NCI-H1417 treated with DMSO at 0.1 percent for 48 hours (cell line): Measurements from ENCODE around the gene SPINT2.

Experiments
- DNase-seq: peaks from one replicate; lab custom pipeline; 2025; lab: John Stamatoyannopoulos, UW

Gene SPINT2

DNA sequence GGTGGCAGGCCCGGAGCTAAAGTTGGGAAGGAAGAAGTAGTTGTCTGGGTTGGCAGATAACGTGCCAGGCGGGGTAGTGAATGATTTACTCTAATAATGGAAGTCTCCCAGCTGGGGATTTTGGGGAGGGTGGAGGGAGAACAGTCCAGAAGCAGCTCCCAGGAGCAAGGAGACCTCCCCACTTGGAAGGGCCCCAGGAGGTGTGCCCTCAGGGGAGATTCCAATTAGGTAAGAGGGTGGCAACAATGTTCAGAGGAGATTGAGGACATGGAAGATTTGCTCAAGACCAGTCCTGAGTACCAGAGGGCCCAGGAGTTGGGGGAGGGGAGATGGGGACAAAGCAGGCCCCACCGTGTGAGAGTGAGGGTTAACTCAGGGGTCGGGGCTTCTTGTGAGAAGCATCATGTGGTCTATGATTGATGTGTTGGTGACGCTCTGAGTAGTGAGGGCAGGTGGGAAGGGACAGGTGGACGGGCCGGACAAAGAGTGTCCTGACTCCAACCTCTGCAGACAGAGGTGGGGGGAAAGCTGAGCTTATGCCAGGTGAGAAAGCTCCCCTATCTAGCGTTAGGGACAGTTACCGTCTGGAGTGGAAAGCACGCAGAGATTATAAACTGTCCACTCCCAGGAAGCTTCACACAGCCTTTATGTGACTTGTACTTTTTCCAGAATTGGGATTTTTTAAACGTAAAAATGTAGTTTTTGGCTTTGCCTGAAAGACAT lies 3.5 kb downstream of the SPINT2 start:
- no peak for DNase-seq

DNA sequence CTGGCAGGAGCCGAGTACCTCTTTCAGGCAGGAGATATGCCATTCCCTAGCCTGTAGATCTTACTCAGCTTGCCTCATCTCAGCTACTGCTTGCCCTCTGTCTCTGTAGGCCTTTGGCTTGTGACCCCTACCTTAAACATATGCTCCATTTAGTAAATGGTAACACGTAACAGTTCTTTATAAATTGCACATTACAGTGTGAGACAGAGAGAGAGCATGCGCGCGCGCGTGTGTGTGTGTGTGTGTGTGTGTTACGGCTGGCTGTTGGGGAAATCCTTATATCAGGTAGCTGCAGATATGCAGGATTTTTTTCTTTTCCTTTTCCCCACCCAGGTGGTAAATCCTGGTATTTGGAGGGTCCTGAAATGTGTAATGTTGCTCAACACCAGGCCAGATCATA lies 4.2 kb downstream of the SPINT2 start:
- no peak for DNase-seq

DNA sequence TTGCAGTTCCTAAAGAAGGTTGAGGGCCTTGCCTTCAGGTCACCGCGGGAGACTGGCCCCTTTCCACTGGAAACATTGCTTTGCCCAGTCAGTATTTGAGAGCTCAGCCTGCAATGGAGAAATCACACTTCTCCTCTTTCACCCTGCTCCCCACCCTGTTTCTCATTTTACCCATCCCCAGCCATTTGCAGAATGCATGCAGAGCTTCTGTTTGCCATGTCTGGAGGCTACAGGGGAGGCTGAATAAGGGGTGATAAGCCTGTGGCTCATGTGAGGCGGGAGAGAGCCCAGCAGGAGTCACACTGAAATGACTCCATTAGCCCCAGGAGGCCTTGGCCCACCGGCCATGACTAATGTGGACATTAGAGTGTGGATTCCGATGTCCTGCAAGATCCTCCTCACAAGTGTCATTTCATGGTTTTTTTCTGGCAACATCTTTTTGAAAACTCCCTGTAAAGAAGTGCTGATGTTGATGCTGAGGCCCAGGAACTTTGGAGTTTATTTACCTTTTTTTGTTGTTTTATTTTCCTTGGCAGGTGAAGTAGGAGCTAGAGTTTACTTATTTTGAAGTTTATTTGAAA lies 6.3 kb downstream of the SPINT2 start:
- no peak for DNase-seq

DNA sequence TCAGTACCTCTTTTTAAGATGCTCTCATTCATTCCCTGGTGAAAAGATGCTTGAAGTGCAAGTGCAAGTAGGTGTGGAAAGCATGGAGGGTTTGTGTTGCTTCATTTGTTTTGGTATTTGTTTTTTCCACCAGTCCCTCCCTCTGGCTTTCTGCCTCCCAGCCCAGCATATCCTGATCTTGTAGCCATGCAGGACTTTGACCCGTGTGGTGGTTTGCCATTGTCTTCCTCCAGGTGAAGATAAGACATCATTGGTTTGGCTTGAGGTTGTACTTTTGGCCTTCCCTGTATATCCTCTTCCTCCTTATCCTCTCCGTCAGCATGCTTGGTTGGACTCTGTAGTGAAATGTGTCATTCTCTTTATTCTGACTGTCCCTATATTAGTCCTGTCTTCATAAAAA lies 9.1 kb downstream of the SPINT2 start:
- DNase-seq = no peak

DNA sequence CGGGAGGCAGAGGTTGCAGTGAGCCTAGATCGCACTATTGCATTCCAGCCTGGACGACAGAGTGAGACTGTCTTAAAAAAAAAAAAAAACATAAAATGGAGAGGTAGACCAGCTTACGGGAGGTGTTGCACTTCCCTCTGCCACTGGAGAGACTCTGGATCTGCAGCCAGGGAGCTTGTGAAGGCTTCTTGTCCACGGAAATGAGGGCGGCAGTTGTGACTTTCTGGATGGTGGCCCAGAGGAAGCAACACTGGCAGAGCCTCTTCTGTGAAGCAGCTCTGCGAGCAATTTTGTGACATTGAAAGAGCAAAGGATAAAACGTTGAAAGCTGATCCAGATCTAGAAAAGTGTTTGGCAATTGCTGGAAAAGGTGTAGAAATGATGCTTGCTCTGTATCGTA lies 10.4 kb downstream of the SPINT2 start:
- no peak for DNase-seq

DNA sequence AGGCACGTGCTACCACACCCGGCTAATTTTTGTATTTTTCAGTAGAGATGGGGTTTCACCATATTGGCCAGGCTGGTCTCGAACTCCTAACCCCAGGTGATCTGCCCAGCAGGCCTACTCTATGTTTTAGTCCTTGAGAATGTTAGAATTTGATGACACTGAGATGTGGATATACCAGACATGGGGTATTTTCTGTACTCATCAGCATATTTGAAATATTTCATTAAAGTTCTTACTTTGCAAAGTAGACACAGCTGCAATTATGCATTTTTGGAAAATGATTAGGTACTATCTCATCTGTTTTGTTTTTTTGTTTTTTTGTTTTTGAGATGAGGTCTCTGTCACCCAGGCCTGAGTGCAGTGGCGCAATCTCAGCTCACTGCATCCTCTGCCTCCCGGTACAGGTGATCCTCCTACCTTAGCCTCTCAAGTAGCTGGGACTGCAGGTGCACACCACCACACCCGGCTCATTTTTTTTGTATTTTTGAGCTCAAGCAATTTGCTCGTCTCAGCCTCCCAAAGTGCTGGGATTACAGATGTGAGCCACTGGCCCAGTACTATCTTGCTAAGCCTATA lies 12.7 kb downstream of the SPINT2 start:
- no peak for DNase-seq

DNA sequence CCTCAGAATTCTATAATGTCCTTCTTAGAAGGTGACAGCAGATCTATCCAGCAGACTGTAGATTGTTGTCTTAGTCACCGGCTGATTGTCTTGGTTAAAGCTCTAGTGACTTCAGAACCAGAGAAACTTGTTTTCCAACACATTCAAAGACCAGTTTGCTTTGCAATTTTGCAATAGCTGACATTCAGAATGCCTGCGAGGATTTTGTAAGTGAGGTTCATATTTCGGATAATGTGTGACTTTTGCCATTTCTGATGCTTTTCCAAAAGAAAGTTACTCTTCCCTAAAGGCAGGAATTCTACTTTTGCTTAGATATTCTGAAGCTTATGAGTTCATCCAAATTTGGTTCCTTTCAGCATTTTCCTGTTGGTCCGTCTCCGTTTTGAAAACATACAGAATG lies 13.2 kb downstream of the SPINT2 start:
- DNase-seq = no peak

DNA sequence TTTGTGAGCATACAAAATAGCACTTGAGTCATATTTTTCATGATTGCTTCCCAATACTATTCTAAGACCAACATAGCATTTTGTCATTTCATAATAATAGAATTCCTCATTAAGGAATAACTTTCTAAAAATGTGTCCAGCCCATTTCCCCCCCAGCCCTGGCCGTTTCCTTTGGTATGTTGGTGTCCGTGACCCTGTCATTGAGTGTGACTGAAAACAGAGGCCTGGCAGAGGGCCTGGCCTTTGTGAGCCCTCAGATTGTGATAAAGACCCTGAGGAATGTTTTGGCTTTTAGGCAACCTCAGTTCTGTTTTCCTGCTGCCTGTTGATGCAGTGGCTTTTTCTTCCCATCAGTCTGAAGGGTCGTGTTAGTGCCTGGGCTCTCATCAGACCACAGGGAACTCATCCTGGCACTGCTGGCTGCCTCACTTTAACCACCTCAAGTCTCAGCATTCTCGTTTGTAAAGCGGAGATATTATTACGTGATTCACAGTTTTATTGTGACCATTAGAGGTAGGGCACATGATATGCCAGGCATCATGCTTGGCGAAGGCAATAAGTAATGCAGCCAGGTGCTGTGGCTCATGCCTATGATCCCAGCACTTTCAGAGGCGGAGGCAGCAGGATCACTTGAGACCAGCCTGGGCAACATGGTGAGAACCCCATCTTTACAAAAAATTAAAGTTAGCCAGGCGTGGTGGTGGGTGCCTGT lies 13.8 kb downstream of the SPINT2 start:
- DNase-seq = no peak

DNA sequence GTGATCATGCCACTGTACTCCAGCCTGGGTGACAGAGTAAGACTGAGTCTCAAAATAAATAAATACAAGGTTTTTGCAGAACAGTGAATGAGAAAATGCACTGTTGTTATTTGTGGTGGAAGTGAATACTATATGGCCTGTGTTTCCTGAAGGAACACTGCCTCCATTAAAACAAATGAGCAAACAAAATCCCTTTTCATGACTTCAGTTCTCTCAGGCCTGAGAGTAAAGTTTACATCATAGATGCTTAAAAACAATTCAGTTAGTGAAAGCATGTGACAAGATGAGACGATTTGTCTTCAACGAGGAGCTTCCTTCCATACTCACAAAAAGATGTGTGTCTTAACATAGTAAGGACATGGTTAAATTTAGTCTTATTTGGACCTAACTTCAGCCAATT lies 14.4 kb downstream of the SPINT2 start:
- no peak for DNase-seq

DNA sequence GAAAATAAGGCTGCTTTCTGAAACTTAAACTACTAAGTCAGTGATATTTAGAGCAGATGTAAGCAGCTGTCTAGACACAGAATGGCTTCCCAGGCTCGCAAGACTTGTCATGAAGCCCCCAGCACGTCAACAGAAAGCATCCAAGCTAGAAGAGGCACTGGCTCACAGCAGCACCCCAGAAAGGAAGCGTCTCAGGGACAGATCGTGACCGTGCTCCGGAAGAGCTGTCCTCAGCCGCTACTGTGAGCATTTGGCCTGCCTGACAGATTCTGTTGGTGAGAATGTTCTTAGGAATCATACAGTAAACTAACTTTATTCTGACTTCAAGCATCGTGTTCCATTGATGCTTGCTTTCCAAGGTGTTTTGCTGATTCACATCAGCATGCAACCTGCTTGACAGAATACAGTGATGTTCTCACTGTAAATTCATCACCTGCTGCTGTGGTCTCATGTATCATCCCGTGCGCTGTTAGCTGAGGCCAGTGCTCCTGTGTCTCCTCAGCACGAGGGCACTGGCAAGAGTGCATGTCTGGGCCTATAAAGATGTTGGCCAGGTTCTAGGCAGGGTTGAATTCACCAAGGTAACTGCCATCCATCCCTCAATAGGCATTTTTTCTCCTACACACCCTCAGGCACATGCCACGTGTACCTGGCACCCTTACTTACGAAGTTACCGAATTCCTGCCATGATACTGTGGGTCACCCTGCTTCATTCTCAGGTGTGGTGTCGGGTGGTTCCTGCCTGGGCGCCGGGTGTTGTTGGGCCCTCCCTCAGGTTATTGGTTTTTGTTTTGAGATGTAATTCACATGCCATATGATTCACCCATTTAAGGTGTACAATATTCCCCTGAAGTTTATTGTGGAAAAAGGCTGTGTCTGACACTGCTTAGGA lies 15.9 kb downstream of the SPINT2 start:
- DNase-seq = no peak

DNA sequence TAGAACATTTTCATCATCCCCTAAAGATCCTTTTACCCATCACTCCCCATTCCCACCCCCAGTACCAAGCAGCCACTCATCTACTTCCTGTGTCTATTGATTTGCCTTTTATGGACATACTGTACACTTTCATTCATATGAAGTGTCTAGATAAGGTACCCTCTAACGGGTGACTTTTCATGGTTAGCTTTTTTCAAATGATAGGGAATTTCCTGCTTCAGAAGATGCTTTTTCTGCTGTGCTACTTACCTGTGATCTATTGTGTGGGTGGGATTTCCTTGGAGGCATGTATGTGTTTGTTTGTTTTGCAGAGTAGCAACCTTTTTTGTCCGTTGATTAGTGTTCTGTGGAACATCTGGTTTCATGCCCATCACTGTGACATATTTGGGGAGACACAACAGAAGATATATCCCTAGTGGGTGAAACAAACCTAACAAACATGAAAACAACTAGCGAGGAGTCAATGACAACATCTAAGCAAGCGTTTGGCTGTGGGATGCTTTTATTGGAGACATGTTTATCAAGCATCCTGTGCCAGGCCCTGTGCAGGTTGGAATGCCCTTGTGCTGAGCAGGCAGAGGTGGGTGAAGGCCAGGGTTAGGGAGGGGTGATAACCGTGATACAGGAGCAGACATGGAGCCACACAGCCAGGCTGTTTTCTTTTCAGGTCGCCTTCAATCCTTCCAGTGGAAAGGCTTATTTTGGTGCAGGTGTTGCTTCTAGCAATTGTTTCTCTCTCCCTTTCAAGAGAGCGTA lies 17.6 kb downstream of the SPINT2 start:
- no peak for DNase-seq

DNA sequence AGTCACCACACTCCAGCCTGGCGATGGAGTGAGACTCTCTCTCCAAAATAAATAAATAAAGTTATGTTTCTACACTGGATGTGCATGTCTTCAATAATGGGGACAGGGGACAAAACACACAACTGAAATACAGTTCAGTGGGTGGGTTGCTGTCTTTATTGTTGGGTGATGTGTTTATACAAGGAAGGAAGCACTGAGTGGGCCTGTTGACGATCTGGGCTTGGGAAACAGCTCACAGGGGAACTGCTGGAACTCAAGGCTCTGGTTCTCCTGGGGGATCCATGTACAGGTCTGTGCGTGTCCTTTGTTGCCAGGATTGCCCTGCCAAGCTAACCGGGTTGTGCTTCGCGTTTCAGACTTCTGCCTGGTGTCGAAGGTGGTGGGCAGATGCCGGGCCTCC lies 18.9 kb downstream of the SPINT2 start:
- no peak for DNase-seq

DNA sequence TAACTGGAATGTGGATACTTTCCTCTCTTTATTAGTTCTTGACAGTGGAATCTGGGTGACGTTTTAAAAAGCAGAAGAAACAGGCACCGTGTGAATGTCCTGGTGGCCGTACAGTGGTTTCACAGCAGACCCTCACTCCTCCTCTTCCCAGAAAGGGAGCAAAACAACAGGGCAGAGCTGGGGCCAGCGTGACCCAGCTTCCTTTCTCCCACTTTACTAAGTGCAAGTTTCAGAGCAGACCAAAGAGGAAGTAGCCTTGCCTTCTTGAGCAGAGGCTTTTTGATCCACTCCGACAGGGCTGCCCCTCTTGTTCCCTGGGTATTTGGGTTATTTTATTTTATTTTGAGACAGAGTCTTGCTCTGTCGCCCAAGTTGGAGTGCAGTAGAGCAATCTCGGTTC lies 20.0 kb downstream of the SPINT2 start:
- no peak for DNase-seq

DNA sequence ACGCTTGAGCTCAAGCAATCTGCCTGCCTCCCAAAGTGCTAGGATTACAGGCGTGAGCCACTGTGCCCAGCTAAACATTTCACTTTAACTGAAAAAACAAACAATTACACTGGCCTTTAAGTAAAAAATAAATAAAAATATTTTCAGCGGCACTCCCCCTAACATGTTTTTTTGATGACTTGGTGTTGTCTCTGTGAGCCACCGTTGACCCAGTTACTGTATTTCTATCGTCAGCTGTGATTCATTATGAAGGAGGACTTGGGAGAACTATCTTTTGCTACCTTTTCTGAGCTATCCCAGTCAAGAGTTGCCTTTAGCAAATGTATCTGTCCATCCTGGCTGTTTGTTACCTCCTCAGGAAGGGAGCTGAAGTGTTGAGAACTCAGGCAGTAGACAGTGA lies 21.2 kb downstream of the SPINT2 start:
- no peak for DNase-seq

DNA sequence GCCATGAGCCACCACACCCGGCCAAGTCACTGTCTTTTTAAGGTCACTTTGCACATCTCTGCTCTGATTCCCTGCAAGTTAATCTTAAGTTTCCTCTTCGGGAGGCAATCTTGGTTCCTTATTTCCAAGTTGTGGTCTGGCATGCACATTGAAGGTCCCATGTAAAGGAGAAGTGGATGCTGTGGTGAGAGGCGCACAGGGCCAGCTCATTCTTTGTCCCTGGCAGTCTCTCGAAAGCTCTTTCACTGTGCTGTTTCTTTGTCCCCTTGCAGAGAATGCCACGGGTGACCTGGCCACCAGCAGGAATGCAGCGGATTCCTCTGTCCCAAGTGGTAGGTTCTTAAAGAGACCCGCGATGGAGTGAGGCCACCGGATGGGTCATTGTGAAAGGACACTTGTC lies 23.2 kb downstream of the SPINT2 start:
- DNase-seq = no peak

DNA sequence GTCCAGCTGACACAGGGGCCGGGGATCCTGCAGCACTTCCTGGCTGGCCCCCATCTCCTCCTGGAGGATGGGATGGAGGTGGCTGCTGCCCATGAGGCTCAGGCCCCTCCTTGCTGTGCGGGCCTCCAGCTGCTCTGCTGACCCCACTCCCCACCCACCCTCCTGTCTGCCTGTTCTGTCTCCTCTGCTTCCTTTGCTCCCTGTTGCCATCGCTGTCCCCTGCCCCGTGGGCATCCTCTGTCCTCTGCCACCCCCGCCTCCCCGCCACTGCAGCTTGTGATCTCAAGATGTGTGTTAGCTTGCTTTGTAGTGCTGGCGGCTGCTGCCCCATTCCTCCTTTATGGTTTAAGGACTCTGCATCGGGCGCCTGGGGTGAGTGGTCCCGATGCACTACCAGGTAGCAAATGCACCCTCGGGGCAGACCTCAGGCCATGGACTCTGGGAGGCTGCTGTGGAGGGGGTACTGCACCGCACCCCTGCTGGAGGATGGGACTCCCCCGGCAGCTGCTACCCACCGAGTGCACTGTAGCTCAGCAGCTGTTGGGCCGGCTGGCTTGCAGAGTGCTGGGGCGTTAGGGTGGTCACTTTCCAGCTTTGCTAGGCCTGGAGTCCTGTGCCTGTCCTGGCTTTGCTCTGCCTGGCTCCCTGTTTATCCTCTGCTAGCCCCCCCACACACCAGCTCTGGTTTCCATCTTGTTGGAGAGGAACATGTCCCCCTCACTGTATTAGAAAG lies 23.9 kb downstream of the SPINT2 start:
- no peak for DNase-seq

DNA sequence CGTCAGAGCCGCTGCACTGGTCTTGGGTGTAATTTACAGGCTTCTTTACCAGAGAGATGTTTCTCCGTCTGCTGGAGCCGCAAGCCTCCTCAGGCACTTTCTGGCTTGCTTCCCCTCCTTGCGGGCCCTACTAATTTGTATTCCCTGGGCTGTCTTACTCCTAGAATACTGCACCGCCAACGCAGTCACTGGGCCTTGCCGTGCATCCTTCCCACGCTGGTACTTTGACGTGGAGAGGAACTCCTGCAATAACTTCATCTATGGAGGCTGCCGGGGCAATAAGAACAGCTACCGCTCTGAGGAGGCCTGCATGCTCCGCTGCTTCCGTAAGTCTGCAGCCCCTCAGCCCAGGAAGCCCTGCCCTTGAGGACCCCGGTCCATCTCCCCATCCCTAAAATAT lies 25.6 kb downstream of the SPINT2 start:
- DNase-seq = no peak

DNA sequence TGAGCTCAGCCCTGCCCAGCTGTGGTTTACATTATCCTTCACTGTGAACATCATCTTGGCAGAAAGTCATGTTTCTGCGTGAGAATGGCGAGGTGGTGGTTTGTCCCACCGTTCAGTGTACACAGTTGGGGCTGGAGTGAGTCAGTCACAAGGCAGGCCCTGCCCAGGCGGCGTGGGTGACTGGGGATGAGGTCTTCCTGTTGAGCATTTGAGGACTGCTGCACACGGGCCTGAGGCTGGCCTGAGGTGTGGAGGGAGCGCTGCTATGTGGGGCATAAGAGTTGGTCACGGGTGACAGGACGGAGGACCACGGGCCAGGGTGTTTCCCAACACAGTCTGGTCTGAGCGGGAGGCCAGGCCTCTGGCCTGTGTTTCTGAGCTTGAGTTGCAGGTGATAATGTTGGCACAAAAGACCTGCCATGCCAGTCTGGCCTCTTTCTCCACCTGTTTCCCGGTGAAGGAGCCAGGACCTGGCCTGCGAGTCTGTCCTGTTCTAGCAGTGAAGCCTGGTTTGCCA lies 26.3 kb downstream of the SPINT2 start:
- DNase-seq = no peak

DNA sequence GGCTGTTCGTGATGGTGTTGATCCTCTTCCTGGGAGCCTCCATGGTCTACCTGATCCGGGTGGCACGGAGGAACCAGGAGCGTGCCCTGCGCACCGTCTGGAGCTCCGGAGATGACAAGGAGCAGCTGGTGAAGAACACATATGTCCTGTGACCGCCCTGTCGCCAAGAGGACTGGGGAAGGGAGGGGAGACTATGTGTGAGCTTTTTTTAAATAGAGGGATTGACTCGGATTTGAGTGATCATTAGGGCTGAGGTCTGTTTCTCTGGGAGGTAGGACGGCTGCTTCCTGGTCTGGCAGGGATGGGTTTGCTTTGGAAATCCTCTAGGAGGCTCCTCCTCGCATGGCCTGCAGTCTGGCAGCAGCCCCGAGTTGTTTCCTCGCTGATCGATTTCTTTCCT lies 27.5 kb downstream of the SPINT2 start:
- DNase-seq = no peak

DNA sequence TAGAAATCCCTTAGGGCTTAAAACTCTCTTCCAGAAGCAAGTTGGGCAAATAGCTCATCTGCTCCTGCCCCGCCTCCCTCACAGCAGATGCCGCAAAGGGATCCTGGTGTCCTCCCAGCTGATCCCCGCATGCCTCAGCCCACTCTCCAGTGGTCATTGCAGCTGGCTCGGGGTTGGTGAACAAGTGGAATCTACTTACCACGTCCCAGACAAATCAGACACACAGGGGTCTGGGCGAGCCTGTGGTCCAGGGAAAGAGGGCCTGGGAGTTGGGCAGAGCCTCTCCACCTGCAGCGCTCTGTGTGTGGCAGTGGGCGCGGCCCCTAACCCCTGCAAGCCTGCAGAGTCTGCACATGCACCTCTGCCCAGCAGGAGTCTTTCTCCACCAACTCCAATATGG lies 28.9 kb downstream of the SPINT2 start:
- no peak for DNase-seq

DNA sequence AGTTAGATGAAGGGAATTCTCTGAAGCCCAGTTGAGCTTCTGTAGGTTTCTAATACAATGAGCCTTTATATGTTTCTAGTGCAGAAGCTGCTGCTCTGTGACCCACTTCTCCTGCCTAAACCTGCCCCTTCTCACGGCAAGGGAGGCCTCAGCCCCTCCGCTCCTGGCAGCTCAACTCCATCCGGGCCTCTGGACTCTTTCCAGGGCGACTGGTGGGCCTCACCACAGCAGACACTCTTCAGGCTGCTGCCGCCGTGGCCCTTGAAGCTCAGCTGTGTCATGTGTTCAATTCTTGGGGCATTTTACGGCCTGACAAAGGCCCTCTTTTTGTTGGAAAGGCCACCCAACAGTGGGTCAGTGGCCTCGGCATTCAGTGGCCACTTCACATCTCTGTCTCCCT lies 29.7 kb downstream of the SPINT2 start:
- DNase-seq = no peak
